Mononuclear cell (primary cell): ENCODE data around the gene RILP. TPM values are rescaled to one million over a fixed set of nuclear protein-coding genes. Genes with fewer than 3 reads are reported as not detected.
"Not testable (repeated sequence)": the region's sequence is repeated elsewhere in the genome, so short reads cannot be mapped to it uniquely, and the experiment has no call there.

ENCODE experiments used
- H3K27me3 ChIP-seq: 2 replicates; pipeline ENCODE4 v1.6.0; 2011; ENCODE audit warnings: low read length, control low read depth; ENCODE audit not compliant: insufficient read depth
- H3K4me1 ChIP-seq: 2 replicates; pipeline ENCODE4 v1.5.1; 2011; ENCODE audit warnings: mild to moderate bottlenecking, low read length, control low read depth; ENCODE audit not compliant: insufficient read depth
- H3K4me3 ChIP-seq: 2 replicates; pipeline ENCODE4 v1.5.1; 2011; ENCODE audit warnings: mild to moderate bottlenecking, low read length, moderate library complexity
- H3K9me3 ChIP-seq: 2 replicates; pipeline ENCODE4 v1.5.1; 2011; ENCODE audit warnings: low read depth, mild to moderate bottlenecking, control low read depth, low read length
- total RNA-seq: library from RNA; depleted of rRNA; stranded (reverse); fragments of >200 nt; gene quantifications from one replicate; pipeline ENCODE4 v1.2.3, GENCODE V29; 2012

RILP gene
- total RNA-seq, 1 donor: 6.7 TPM

DNA sequence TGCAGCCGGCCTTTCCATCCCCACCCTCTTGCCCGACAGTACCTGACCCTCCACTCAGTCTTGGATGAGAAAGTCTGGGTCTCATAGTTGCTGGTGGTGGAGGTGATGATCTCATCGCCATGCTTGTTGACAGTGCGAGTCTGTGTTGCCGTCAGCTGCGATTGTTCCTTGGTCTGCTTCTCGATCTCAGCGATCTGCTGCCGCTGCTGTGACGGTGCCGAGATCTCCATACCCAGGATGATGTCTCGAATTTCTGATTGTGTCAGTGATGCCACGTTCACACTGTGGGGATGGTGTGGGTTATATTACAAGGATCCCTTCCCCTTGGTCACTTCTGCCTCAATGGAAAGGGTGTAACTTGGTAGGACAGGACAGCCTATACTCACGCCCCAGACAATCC lies 4.1 kb upstream of the RILP start:
- Histone ChIP-seq H3K4me3 (no peak overlapping the region), H3K27me3 (no peaks in the 10 kb centered on the region), H3K4me1 (peaks cover 18% of the 10 kb centered on the region), H3K9me3 (no peaks in the 10 kb centered on the region)

DNA sequence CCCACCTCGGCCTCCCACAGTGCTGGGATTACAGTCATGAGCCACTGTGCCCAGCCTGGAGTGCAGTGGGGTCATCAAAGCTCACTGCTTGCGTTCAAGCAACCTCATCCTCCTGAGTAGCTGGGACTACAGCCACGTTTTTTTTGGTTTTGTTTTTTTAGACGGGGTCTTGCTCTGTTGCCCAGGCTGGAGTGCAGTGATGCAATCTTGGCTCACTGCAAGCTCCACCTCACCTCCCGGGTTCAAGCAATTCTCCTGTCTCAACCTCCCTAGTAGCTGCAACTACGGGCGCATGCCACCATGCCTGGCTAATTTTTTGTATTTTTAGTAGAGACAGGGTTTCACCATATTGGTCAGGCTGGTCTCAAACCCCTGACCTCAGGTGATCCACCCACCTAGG lies 3.1 kb upstream of the RILP start:
- peaks cover 27% of the 10 kb centered on the region for H3K4me1 ChIP-seq
- not testable (repeated sequence) for H3K27me3 ChIP-seq, H3K4me3 ChIP-seq, H3K9me3 ChIP-seq

- H3K4me1 ChIP-seq: peaks cover 32% of the 10 kb centered on the region
- H3K4me3 ChIP-seq: no peak overlapping the region
- H3K9me3 ChIP-seq: no peaks in the 10 kb centered on the region
- H3K27me3 ChIP-seq: no peaks in the 10 kb centered on the region
These were observed 1.8 kb upstream of the RILP start for GRCh38 chr17:1651559-1651844.

- Histone ChIP-seq H3K27me3 (no peaks in the 10 kb centered on the region), H3K9me3 (no peaks in the 10 kb centered on the region), H3K4me3 (no peak overlapping the region)
These were observed 1.3 kb upstream of the RILP start for GRCh38 chr17:1650731-1651558.

GRCh38 chr17:1648963-1649843 lies 463 bp downstream of the RILP start:
- Histone ChIP-seq H3K4me1 (peaks cover 55% of the 10 kb centered on the region), H3K27me3 (no peaks in the 10 kb centered on the region), H3K9me3 (no peaks in the 10 kb centered on the region), H3K4me3 (peak overlapping the region; percentile 52)

More at GRCh38 chr17:1650731-1651558, 1.3 kb upstream of the RILP start:
- peaks cover 38% of the 10 kb centered on the region for H3K4me1 ChIP-seq

GRCh38 chr17:1648173-1648962 lies 1.3 kb downstream of the RILP start:
- H3K4me3 ChIP-seq: peak overlapping the region; percentile 42
- H3K9me3 ChIP-seq: no peaks in the 10 kb centered on the region
- H3K4me1 ChIP-seq: peaks cover 63% of the 10 kb centered on the region
- no peaks in the 10 kb centered on the region for H3K27me3 ChIP-seq

DNA sequence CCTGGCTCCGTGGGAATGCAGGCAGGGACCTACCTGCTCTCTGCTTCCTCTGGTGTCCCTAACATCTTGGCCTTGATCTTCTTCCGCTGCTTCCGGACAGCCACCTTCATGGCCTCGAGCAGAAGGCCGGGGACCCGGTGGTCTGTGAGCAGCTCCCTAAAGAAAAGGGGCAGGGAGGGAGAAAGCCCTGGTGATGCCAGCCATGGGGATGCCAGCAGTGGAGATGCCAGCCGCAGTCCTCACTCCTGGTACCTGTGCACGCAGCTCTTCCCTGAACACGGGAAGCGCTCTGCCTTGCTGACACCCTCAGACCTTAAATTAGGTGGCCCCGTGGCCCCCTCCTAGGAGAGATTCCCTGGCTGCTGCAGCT lies 1.9 kb downstream of the RILP start:
- H3K27me3 ChIP-seq: no peaks in the 10 kb centered on the region
- H3K4me1 ChIP-seq: peaks cover 64% of the 10 kb centered on the region
- H3K9me3 ChIP-seq: no peaks in the 10 kb centered on the region
- no peak overlapping the region for H3K4me3 ChIP-seq

DNA sequence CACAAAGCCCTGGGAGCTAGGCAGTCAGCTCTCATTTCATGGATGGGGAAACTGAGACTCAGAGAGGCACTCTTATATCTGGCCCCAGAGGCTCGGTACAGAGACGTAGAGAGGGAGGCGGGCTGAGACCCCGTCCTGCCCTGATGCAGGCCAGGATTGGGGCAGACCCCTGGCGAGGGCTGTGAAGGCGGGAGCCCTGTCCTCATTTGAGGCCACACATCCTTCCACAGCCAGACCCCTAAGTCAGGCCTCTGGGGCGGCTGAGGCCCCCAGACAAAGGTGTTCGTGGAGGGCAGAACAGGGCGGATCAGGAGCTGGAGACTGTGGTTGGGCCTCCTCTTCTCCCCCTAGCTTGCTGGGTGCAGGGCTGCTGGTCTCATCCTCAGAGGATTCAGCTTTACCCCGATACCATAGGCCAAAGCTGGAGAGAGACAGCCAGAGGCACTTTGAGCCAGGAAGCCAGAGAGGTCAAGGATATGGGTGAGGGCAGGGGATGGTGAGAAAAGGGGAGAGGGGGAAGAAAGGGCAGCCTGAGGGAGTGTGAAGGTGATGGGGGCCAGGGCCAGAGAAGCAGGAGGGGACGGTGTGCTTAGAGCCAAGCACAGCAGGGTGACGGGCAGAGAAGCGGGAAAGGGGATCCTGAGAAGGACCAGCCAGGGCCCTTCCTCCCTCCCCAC lies 3.3 kb downstream of the RILP start:
- Histone ChIP-seq H3K27me3 (no peaks in the 10 kb centered on the region), H3K9me3 (no peaks in the 10 kb centered on the region), H3K4me3 (no peak overlapping the region), H3K4me1 (peaks cover 64% of the 10 kb centered on the region)

- Histone ChIP-seq H3K27me3 (no peaks in the 10 kb centered on the region), H3K4me1 (peaks cover 58% of the 10 kb centered on the region), H3K9me3 (no peaks in the 10 kb centered on the region), H3K4me3 (peak within 1 kb of the TSS; percentile 26)
These were observed 4.2 kb downstream of the RILP start, which contains the start of gene SCARF1 for GRCh38 chr17:1645207-1646171. Gene SCARF1 (minus strand): TSS chr17:1645732. CDS start chr17:1645697, 35 bp downstream.

GRCh38 chr17:1644493-1645206 lies 5.0 kb downstream of the RILP start:
- Histone ChIP-seq H3K27me3 (no peaks in the 10 kb centered on the region), H3K4me3 (peak overlapping the region; percentile 37), H3K9me3 (no peaks in the 10 kb centered on the region), H3K4me1 (peaks cover 50% of the 10 kb centered on the region)

- Histone ChIP-seq H3K27me3 (no peaks in the 10 kb centered on the region), H3K4me1 (peaks cover 46% of the 10 kb centered on the region), H3K4me3 (peak overlapping the region; percentile 37), H3K9me3 (no peaks in the 10 kb centered on the region)
These were observed 5.6 kb downstream of the RILP start for GRCh38 chr17:1643999-1644492.

GRCh38 chr17:1643293-1643998 lies 6.2 kb downstream of the RILP start:
- H3K4me1 ChIP-seq: peaks cover 44% of the 10 kb centered on the region
- H3K9me3 ChIP-seq: no peaks in the 10 kb centered on the region
- H3K4me3 ChIP-seq: peak overlapping the region; percentile 37
- H3K27me3 ChIP-seq: no peaks in the 10 kb centered on the region

DNA sequence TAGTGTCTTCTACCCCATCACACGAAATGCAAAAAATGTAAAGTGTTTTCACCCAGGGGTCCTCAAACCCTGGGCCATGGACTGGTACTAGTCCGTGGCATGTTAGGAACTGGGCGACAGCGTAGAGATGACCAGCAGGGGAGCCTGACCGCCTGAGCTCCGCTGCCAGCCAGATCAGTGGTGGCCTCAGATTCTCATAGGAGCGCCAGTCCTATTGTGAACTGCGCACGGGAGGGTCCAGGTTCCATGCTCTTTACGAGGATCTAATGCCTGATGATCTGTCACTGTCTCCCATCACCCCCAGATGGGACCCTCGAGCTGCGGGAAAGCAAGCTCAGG lies 8.6 kb downstream of the RILP start:
- H3K27me3 ChIP-seq: no peaks in the 10 kb centered on the region
- H3K9me3 ChIP-seq: no peaks in the 10 kb centered on the region
- H3K4me1 ChIP-seq: peaks cover 28% of the 10 kb centered on the region
- no peak overlapping the region for H3K4me3 ChIP-seq
